HG02763 (cell line): ENCODE data around the gene FCHSD2.
"Not testable (repeated sequence)": the region's sequence is repeated elsewhere in the genome, so short reads cannot be mapped to it uniquely, and the experiment has no call there.

Experiments used
- ATAC-seq: cut with Tn5 transposase; IDR thresholded peaks from one replicate; pipeline ENCODE4 v1.9.1; 2021; ENCODE audit warnings: mild to moderate bottlenecking, moderate library complexity; ENCODE audit not compliant: unreplicated experiment

Gene FCHSD2

DNA sequence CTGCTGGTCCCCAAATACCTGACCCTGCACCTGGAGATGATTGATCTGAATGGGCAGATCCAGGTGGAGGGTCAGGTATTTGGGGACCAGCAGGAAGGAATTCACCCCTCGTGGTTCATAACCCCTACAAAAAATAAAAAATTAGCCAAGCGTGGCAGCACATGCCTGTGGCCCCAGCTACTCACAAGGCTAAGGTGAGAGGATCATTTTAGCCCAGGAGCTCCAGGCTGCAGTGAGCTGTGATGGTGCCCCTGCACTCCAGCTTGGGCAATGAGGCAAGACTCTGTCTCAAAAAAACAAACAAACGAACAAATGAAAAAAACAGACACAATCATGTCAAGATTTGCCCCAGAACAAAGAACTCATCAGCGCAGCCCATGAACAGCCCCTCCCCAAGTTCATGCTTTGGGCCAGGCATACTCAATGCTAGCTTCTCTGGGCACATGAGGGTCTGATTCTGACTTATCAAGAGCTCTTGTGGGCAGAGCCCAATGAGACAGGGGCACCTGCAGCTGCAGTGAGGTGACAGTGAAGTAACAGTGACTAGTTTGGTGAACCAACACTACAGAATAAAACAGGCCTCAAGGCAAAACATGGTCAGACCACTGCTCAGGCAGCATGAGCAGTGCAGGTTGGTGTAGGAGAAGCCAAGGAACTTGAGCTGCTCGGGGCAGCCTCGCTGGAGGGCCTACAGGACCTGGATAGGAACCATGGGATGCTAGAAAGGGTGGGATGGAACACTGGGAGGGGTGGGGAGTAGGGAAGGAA, 10.2 kb upstream of the FCHSD2 start:
- ATAC-seq: no peak

DNA sequence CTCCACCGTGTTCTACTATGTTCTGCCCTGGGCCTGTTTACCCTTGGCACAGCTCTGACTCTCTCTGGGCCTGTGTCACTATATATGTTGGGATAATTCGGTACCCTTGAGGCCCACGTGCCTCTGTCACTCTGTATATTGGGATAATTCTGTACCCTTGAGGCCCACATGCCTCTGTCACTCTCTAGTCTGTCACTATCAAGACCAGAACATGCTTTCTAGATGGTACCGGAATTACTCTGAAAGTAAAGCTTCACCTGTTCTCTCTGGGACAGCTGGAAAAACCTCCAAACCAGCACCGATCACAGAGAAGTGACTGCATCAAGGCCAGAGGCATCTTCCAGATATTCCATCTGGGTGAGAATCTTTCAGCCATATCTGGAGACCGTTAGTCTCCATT, 9.3 kb upstream of the FCHSD2 start:
- no peak for ATAC-seq

DNA sequence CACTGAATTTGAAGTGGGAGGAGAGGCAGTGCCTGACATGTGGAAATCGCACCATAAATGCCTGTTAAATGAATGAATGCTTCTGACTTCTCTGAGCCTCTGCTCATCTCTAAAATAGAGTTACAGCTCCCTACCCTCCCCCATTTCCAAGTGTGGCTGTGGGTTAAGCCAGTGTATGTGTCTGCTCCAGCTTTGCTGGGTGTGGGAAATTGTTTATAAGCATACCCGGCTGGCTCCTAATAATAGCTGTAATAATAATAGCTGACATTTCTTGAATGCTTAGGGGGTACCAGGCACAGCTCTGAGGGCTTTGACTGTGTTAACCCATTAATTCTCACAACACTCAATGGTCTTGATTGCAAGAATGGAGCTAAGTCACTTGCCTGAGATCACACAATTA, 7.0 kb upstream of the FCHSD2 start:
- no peak for ATAC-seq

DNA sequence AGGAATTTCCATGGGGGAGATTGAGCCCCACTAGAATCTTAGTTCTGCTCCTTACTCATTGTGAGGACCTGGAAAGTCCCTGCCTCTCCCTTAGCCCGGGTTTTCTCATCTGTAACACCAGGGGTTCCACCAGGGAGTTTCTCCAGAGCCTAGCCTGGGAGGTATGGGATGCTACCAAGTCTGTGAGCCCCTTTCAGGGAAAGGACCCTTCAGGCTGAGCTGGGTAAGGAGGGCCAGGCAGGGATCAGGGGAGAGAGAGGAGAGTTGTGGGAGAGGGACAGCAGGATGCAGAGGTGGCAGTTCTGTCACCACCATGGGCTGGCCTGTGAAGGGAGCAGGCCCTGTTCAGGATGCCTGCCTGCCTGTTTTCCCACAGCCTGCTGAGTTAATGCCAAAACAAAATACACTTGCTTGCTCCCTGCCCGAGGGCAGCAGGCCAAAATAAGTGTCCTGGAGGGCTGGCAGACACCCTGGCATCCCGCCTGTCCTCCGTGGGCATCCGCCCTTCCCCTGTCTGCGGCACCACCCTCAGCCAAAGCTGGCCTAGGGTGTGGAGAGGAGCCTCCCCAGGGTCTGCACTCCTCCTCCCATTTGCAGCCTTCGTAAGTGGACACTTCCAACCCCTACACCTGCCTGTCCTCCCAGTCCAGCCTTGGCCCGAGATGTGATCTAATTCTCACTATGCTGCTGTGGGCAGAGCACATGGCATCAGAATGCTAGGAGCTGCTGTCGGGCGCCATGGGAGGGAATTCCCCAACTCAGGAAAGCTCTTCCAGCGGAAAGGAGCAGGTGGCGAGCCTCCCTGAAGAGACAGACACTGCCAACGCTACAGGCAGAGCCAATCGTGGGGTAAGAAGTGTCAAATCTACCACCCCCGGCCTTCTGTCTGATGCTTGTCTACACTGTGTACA, 5.9 kb upstream of the FCHSD2 start:
- no peak for ATAC-seq

DNA sequence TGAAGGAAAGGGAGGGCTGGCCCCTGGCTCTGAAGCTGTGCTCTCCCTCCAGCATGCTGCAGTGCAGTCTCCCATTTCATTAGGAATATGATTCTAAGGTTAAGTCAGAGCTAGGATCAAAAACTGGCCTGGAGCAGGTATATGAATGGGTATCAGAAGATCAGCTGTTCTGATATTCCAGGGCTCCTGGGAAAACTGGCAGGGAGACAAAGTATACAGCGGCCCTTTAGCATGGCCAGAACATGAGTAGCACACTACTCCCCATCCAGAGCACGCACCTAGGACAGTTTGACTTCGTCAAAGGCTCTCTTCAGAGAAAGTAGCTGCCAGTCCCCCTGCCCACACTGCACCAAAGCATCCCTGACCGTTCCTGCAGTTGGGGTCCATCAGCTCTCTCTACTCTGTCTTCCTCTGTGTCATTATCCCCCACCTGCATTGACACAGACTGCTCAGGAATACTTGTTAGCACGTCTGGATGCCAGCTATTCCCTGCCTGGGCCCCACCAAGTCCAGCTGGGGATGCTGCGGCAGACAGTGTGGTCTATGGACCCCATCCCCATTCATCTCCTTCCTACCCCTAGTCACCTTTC, 4.0 kb upstream of the FCHSD2 start:
- ATAC-seq: no peak

DNA sequence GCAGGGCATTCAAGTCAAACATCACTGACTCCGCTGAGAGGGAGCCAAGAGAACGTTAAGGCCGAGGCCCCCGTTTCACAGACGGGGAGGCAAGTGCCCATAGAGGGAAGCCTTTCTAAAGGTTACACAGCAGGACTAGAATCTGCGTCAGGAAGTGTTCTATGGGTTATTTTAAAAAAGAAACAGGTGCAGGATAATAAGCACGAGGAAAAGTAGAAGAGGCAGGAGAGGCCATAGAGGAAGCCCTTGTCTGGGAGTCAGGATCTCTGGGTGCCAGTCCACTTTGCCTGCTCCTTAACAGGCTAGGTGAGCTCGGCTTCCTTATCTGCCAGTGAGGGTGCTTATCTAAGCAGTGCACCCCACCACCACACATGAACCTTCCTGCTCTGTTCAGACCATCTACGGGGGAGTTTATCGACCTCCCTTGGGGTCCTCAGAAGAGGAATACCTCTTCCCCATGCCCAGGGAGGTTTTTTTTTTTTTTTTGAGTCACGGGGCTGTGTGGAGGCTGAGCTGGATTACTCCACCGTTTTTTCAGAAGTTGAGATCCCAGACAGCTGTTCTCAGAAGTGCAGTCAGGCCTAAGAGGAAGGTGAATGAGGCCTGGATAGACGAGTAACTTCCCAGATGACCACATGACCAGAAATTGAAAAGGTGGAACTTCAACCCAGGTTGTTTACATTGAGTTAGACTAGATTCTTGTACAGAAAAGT, 1.2 kb upstream of the FCHSD2 start:
- no peak for ATAC-seq

DNA sequence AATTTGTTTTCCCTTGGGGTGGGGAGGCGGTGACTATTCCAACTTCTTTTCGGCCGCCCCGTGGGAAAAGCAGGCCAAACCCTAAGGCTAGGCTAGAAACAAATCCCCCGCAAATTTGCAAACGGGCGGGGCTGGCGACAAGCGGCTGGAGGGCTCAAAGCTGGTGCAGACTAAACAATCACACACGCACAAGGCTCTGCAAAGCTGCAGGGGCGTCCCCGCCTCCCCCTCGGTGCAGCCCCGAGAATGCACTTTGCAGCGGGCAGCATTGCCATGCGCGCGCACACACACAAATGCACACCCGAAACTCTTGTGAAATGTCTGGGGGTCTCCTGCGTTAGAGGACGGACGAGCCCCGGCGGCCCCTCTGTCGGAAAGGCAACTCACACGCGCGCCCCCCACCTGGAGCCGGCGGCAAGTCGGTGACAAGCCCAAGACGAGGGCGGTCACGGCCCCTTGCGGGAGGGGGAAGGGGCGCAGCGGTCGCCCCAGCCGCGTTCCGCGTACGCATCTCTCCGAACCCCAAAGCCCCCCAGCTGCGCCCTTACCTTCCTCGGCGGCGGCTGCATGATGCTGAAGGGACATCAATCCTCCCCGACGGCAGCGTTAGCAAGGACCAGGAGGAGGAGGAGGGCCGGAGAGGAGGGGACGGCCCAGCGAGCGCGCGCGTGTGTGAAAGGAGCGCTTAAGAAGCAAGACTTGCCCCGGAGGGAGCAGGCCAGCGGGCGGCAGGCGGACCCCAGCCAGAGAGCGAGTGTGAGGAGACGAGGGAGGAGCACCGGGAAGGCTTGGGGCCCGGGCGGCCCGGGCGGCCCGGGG, 600 bp downstream of the FCHSD2 start:
- ATAC-seq: peak; percentile 27

DNA sequence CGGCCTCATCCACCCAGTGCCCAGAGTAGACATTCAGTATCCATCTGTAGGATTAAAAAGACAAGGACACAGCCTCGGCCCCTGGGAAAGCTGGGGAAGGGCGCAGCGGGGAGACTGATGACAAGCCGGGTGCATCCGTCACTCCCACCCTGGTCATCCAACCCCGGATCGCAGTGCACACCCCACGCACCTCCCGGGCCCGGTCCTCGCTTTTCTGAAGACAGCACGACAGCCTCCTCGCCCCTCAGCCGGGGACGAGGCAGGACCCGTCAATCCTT, 1.1 kb downstream of the FCHSD2 start:
- no peak for ATAC-seq

DNA sequence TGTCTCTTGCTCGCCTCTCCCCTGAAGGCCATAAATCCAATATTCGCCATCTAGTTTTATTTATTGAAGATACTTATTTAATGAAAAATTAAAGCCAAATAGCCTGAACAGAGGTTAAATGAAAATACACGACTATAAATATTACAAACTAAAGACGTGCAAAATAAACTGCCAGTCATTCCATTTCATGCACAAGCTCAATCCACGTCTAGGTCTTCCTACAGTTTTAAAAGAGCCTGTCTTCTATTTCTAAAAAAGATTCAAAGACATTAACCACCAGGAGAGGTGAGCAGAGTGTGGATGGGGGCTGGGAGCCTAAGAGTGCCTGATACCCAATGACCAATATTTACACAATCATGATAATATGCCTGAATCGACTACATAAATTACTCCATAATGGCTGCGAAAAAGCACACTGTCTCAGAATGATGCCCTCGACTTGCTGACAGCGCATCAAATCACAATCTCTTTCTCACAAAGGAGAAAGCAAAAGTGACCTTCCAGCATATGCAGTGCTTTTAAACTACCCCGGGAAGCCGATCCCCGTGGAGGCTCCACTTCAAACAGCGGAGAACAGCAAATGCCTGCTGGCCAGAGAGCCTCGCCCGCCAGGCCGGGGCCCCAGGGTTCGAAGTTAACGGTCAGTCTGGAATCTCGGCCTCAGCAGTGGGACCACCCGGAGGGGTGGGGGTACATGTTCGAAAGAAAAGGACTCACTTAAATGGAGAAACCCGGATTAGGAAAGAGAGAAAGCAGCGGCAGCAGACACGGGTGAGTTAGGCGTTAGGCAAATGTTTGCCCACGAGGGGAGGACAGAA, 1.7 kb downstream of the FCHSD2 start:
- ATAC-seq: no peak

DNA sequence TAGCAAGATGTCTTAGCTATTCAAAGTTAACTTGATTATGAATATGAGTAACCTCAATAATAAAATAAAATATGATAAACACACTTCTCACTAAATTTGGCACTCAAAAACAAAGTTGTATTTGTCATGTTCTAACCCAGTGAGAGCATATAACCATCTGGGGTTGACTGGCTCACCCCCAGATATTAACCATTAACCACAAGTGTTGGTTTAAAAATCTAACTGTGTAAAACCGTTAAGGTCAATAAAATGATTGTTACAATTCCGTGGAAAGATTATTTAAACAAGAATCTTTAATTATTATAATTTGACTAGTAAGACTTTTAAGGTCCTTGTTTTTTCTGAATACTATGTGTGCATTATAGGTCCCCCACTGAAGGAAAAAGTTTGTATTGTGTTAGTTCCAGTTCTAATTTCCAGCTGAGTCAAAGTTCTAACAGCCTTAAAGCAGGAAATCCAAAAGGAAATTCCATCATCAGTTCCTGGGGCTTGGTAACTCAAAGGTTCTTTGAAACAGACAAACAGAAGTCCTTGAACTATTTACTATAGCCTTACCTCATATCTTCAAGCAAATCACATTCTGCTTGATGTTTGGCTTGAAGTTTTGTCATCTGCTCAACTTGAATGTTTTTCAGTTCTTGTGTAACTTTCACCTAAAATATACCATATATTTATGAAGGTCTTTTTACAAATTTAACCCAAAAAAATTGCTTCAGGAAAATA, 2.5 kb downstream of the FCHSD2 start:
- ATAC-seq: no peak

DNA sequence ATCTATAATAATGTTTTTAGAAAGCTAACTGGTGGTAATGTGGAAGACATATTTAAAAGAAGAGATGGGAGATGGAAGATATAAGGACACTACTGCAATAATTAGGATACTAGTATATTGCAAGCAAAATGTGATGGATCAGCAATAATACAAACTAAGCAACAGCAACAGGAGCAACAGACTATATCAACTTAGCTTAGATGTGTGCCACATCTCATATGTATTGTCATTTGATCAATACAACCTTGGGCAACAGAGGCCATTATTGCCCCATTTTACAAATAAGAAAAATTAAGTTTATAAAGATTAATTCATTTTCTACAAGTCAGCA, 4.2 kb downstream of the FCHSD2 start:
- no peak for ATAC-seq

DNA sequence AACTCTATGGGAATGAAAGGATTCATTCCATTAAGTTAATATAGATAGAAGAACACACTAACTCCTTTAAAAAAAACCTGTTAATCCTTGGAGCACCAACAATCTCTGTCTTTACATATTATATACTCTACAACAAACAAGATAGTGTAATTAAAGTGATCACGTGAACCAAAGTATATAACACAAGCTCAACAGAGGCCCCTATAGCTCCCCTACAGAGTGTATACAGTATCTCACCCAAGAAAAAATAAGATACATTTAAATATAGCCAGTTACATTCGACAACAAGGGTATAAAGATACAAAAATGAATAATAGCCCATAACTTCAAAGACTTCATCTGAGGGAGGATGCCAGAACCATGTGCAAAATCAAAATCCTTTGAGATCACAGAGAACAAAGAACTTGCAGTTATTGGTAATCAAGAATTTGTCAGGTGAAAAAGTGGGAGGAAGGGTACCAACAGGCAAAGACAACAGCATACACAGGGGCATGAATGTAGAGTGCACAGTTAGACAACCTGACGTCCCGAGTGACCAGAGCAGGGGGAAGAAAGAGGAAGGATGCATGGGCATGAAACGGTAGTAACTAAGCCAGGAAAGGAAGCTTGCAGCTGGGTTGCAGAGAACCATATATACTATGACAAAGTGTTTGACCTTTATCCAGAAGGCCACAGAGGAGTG, 4.7 kb downstream of the FCHSD2 start:
- ATAC-seq: no peak

DNA sequence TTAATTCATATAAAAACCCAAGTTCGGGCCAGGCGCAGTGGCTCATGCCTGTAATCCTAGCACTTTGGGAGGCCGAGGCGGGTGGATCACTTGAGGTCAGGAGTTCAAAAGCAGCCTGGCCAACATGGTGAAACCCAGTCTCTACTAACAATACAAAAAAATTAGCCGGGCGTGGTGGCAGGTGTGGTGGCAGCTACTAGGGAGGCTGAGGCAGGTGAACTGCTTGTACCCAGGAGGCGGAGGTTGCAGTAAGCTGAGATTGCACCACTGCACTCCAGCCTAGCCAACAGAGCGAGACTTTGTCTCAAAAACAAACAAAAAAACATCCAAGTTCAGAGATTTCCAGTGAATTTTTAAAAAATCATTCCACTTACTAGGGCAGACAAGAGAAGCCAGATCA, 5.4 kb downstream of the FCHSD2 start:
- ATAC-seq: not testable (repeated sequence)

DNA sequence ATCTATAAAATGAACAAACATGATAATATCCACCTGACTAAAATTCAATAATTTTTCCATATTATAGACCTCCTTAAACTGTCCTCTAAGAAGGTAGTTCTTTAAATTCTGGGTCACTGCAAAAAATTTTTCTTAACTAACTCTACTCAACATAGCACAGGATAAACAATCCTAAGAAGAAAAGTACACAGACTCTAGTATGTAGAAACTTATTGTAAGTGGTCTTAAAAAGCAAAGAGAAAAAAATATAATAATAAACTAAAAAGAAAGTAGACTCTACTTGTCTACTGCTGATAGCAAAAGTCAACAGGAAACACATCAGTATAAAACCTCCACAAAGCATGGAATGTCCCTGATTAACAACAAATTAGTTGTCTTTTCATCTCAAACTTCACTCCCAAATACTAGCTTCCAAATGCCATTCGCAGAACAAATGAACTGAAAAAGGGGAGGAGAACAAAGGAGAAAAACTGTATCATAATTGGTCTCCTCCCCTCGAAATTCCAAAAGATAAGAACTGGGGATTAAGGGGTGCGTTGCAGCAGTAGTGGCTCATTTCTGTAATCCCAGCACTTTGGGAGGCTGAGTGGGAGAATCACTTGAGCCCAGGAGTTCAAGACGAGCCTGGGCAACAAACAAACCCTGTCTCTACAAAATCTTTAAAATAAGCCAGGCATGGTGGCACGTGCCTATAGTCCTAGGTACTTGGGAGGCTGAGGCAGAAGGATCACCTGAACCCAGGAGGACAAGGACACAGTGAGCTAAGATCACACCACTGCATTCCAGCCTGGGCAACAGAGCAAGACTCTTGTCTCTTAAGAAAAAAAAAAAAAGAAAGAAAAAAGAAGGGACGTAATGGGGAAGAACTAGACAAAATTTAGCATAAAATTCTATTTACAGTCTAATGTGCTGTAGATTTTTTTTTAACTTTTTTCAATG, 6.5 kb downstream of the FCHSD2 start:
- ATAC-seq: no peak

DNA sequence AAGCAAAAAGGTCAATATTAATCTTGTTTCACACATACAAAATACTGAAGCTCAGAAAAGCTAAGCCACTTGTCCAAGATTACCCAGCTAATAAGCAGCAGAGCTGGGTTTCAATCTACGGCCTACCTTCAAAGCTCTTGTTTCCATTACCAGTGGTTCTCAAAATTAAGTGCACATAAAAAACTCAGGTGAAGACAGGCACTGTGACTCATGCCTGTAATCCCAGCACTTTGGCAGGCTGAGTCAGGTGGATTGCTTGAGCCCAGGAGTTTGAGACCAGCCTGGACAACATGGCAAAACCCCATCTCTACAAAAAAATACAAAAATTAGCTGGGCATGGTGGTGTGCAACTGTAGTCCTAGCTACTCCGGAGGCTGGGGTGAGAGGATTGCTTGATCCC, 9.8 kb downstream of the FCHSD2 start:
- ATAC-seq: not testable (repeated sequence)

DNA sequence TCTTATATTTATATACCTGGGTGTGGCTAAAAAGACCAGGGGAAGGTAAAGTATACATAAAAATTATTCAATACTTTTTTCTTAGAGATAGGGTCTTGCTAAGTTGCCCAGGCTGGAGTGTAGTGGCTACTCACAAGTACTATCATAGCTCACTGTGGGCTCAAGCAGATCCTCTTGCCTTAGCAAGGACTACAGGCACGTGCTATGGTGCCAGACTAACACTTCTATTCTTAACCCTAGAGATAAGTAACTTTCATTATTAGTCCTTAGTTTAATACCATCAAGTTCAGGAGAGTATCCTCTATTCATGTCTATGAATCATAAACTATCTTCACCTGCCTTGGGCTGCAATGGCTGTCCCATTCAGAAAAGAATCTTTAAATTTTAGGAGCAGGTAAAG, 11.9 kb downstream of the FCHSD2 start:
- no peak for ATAC-seq

DNA sequence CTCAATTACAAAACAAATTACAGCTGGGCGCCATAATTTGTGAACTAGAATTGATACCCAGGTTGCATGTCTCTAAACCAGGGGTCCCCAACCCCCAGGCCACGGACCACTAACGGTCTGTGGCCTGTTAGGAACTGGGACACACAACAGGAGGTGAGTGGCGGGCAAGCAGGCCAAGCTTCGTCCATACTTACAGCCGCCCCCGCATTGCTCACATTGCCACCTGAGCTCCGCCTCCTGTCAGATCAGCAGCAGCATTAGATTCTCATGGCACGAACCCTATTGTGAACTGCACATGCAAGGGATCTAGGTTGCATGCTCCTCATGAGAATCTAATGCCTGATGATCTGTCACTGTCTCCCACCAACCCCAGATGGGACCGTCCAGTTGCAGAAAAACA, 12.9 kb downstream of the FCHSD2 start:
- no peak for ATAC-seq
